ENCODE results near the gene NEDD4L. TPM values are rescaled to one million over a fixed set of nuclear protein-coding genes. Genes with fewer than 3 reads are reported as not detected.

Gene NEDD4L
- total RNA-seq, 1 experiment from 2014 or later, result 108 TPM

GRCh38 chr18:58288921-58289797, 245.1 kb downstream of the NEDD4L start:
- POLR2A ChIA-PET, result interaction anchor here (0.5 to 16.7 kb wide), 15 partner anchors 12 to 407 kb away, joined by 3 to 378 read pairs (median 3); no protein-coding TSS in a partner anchor
- no peak for TF ChIP-seq CTCF (IDR thresholded peaks at IDR 0.05; ENCODE audit: unreplicated experiment)

GRCh38 chr18:58290116-58290695, 246.2 kb downstream of the NEDD4L start:
- Mint-ChIP-seq H3K27me3 (ENCODE audit: insufficient read depth, unreplicated experiment) (no peaks in the 10 kb centered on the region), H3K9me3 (ENCODE audit: unreplicated experiment) (no peaks in the 10 kb centered on the region), H3K4me3 (ENCODE audit: unreplicated experiment) (no peak overlapping the region), H3K4me1 (ENCODE audit: insufficient read depth, unreplicated experiment) (peaks cover 45% of the 10 kb centered on the region), H3K36me3 (ENCODE audit: insufficient read depth, unreplicated experiment) (peaks cover 18% of the 10 kb centered on the region), H3K27ac (ENCODE audit: low read depth, unreplicated experiment) (peak overlapping the region; percentile 94)
- BruUV-seq (replicated peaks), result no TSS peak
- ChIA-PET POLR2A (interaction anchor here (1.0 to 16.7 kb wide), 9 partner anchors 11 to 104 kb away, joined by 3 to 378 read pairs (median 8); no protein-coding TSS in a partner anchor), CTCF (interaction anchor here (0.6 kb wide), 1 partner anchor 56 kb away, joined by 3 read pairs; no protein-coding TSS in a partner anchor)
- DNase-seq (ENCODE audit: unreplicated experiment), result no peak
- intact Hi-C loops (cut with micrococcal nuclease), result no loop called here
- no peak for TF ChIP-seq CTCF (IDR thresholded peaks at IDR 0.05; ENCODE audit: unreplicated experiment)

More at GRCh38 chr18:58288921-58289797, 245.1 kb downstream of the NEDD4L start:
- Mint-ChIP-seq H3K27me3 (ENCODE audit: insufficient read depth, unreplicated experiment) (no peaks in the 10 kb centered on the region), H3K9me3 (ENCODE audit: unreplicated experiment) (no peaks in the 10 kb centered on the region), H3K27ac (ENCODE audit: low read depth, unreplicated experiment) (peak overlapping the region; percentile 94), H3K4me3 (ENCODE audit: unreplicated experiment) (peak overlapping the region; percentile 29), H3K36me3 (ENCODE audit: insufficient read depth, unreplicated experiment) (peaks cover 13% of the 10 kb centered on the region), H3K4me1 (ENCODE audit: insufficient read depth, unreplicated experiment) (peaks cover 55% of the 10 kb centered on the region)
- CTCF ChIA-PET, result interaction anchor here (0.5 to 1.3 kb wide), 4 partner anchors 11 to 1623 kb away, joined by 3 to 8 read pairs (median 5); no protein-coding TSS in a partner anchor
- DNase-seq (ENCODE audit: unreplicated experiment), result peak; percentile 80
- intact Hi-C loops (cut with micrococcal nuclease), result no loop called here
- BruUV-seq (replicated peaks), result no TSS peak

GRCh38 chr18:58291131-58291530, 247.1 kb downstream of the NEDD4L start:
- CTCF ChIA-PET, result interaction anchor here (0.7 kb wide), 1 partner anchor 10 kb away, joined by 3 read pairs; no protein-coding TSS in a partner anchor
- Mint-ChIP-seq H3K36me3 (ENCODE audit: insufficient read depth, unreplicated experiment) (peaks cover 19% of the 10 kb centered on the region), H3K27ac (ENCODE audit: low read depth, unreplicated experiment) (peak overlapping the region; percentile 94), H3K9me3 (ENCODE audit: unreplicated experiment) (no peaks in the 10 kb centered on the region), H3K4me3 (ENCODE audit: unreplicated experiment) (no peak overlapping the region), H3K27me3 (ENCODE audit: insufficient read depth, unreplicated experiment) (no peaks in the 10 kb centered on the region), H3K4me1 (ENCODE audit: insufficient read depth, unreplicated experiment) (peaks cover 37% of the 10 kb centered on the region)
- DNase-seq (ENCODE audit: unreplicated experiment), result no peak
- TF ChIP-seq CTCF (IDR thresholded peaks at IDR 0.05; ENCODE audit: unreplicated experiment), result no peak
- intact Hi-C loops (cut with micrococcal nuclease), result no loop called here
- POLR2A ChIA-PET, result interaction anchor here (1.4 to 16.7 kb wide), 4 partner anchors 10 to 68 kb away, joined by 3 to 378 read pairs (median 102); no protein-coding TSS in a partner anchor
- no TSS peak for BruUV-seq (replicated peaks)

- no peak for DNase-seq (ENCODE audit: unreplicated experiment)
- ChIA-PET POLR2A (interaction anchor here (1.9 to 16.7 kb wide), 3 partner anchors 8 to 68 kb away, joined by 5 to 378 read pairs (median 38); no protein-coding TSS in a partner anchor), CTCF (interaction anchor here (0.6 to 1.4 kb wide), 4 partner anchors 11 to 700 kb away, joined by 3 to 4 read pairs (median 3); no protein-coding TSS in a partner anchor)
- Mint-ChIP-seq H3K36me3 (ENCODE audit: insufficient read depth, unreplicated experiment) (peaks cover 24% of the 10 kb centered on the region), H3K4me1 (ENCODE audit: insufficient read depth, unreplicated experiment) (peaks cover 34% of the 10 kb centered on the region), H3K9me3 (ENCODE audit: unreplicated experiment) (no peaks in the 10 kb centered on the region), H3K4me3 (ENCODE audit: unreplicated experiment) (no peak overlapping the region), H3K27ac (ENCODE audit: low read depth, unreplicated experiment) (peak overlapping the region; percentile 65), H3K27me3 (ENCODE audit: insufficient read depth, unreplicated experiment) (no peaks in the 10 kb centered on the region)
- intact Hi-C loops (cut with micrococcal nuclease), result no loop called here
- TF ChIP-seq CTCF (IDR thresholded peaks at IDR 0.05; ENCODE audit: unreplicated experiment), result no peak
- no TSS peak for BruUV-seq (replicated peaks)
Observed at GRCh38 chr18:58292638-58293037, 248.6 kb downstream of the NEDD4L start.

Measured in MCF 10A (cell line).